OCI-LY1 (cell line): ENCODE results near the gene CDK9.

Experiments
- H2AFZ ChIP-seq: fragments of 200-600 bp; sonication (generic), shearing (Covaris generic); 2 replicates; pipeline ENCODE4 v1.6.0; 2014; ENCODE audit warnings: antibody characterized with exemption, mild to moderate bottlenecking, low read length
- H3F3A ChIP-seq: fragments of 200-600 bp; sonication (generic), shearing (Covaris generic); 2 replicates; pipeline ENCODE4 v1.6.0; 2014; ENCODE audit warnings: mild to moderate bottlenecking, antibody characterized with exemption, low read length, moderate library complexity; ENCODE audit not compliant: insufficient read depth
- H3K27ac ChIP-seq: fragments of 200-600 bp; sonication (generic); 2 replicates; pipeline ENCODE4 v1.5.1; 2014; ENCODE audit warnings: low read length, mixed run types, mild to moderate bottlenecking, low read depth; ENCODE audit not compliant: poor library complexity, severe bottlenecking
- H3K27me3 ChIP-seq: fragments of 200-600 bp; sonication (generic); 2 replicates; pipeline ENCODE4 v1.6.0; 2014; ENCODE audit warnings: antibody characterized with exemption, mild to moderate bottlenecking, low read length, moderate library complexity; ENCODE audit not compliant: insufficient read depth
- H3K36me3 ChIP-seq: fragments of 200-600 bp; sonication (generic); 2 replicates; pipeline ENCODE4 v1.6.1; 2014; ENCODE audit warnings: mild to moderate bottlenecking, antibody characterized with exemption, low read length, moderate library complexity, mixed read lengths; ENCODE audit not compliant: insufficient read depth
- H3K4me1 ChIP-seq: fragments of 200-600 bp; sonication (generic); 2 replicates; pipeline ENCODE4 v1.5.1; 2014; ENCODE audit warnings: mild to moderate bottlenecking, low read length, moderate library complexity; ENCODE audit not compliant: insufficient read depth, severe bottlenecking
- H3K4me2 ChIP-seq: fragments of 200-600 bp; sonication (generic), shearing (Covaris generic); 2 replicates; pipeline ENCODE4 v1.6.1; 2014; ENCODE audit warnings: low read length
- H3K4me3 ChIP-seq: fragments of 200-600 bp; sonication (generic); 2 replicates; pipeline ENCODE4 v1.5.1; 2014; ENCODE audit warnings: low read length, low read depth, mild to moderate bottlenecking, mixed read lengths; ENCODE audit not compliant: poor library complexity, severe bottlenecking
- H3K79me2 ChIP-seq: fragments of 200-600 bp; shearing (Covaris generic); 2 replicates; pipeline ENCODE4 v1.6.1; 2016; ENCODE audit warnings: mixed run types, low read length, mixed read lengths; ENCODE audit not compliant: insufficient read depth
- H3K9ac ChIP-seq: fragments of 200-600 bp; sonication (generic), shearing (Covaris generic); 2 replicates; pipeline ENCODE4 v1.6.1; 2014; ENCODE audit warnings: mild to moderate bottlenecking, low read length, mixed read lengths
- H3K9me2 ChIP-seq: fragments of 200-600 bp; sonication (generic), shearing (Covaris generic); 2 replicates; pipeline ENCODE4 v1.6.1; 2014; ENCODE audit warnings: low read depth, mild to moderate bottlenecking, low read length, mixed read lengths
- H3K9me3 ChIP-seq: fragments of 200-600 bp; shearing (Covaris generic); 2 replicates; pipeline ENCODE4 v1.6.1; 2014; ENCODE audit warnings: low read length, mixed read lengths
- H4K20me1 ChIP-seq: fragments of 200-600 bp; sonication (generic), shearing (Covaris generic); 2 replicates; pipeline ENCODE4 v1.6.0; 2016; ENCODE audit warnings: mild to moderate bottlenecking, low read length; ENCODE audit not compliant: insufficient read depth
- EZH2 ChIP-seq: fragments of 200-600 bp; sonication (generic), shearing (Covaris generic); IDR thresholded peaks from 2 replicates; pipeline ENCODE4 v1.8.0; 2017; ENCODE audit warnings: borderline replicate concordance, mixed run types, mild to moderate bottlenecking, antibody characterized with exemption, low read length, moderate library complexity, mixed read lengths
- TF ChIP-seq, protein P1 (sequence below): fragments of 200-600 bp; sonication (generic), shearing (Covaris generic); IDR thresholded peaks from 2 replicates; pipeline ENCODE4 v1.5.1; 2017; ENCODE audit warnings: mild to moderate bottlenecking, antibody characterized with exemption, low read length, moderate library complexity, mixed read lengths

The CDK9 gene

DNA sequence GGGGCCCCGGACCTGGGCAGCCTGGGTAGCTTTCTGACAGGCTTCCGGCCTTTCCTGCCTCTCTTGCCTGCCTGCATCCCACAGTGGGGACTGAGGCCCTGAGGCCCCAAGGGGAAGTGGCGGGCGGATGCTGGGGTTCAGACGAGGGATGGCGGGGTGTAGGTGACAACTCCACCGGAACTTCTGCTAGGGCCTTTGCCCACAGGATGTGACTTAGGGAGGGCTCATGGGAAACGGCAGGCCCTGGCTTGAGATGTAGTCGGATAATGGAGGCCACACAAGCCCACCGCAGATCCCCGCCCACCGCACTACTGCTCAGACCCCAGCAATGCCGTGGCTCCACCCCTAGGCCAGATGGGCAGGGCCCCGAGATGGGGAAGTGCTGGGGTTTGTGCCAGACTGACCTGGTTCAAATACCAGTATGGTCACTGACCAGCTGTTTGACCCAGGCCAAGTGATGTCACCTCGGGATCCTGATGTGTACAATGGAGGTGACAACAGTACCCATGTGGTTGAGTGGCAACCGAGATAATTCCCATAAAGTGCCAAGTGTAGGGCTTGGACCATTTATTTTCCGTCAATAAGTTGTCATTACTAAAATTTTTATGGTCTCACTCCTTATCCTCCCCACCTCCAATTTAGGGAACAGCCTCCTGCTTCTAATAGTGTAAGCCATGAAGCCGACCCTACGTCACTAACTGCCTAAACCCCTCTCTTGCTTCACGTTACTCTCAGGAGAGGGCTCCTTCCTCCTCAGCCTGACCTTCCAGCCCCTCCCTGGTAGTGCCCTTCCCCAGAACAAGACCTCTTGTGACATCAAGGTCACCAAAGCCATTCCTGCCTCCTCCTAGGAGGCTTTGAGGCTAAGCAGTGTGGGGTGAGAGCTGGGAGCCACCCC, 2.5 kb upstream of the CDK9 start:
- no peaks in the 10 kb centered on the region for H3K9me2 ChIP-seq
- 0 out of 2 replicates have a peak, but pooled peaks cover 4% of the 10 kb centered on the region for H3F3A ChIP-seq
- H3K27ac ChIP-seq: peak overlapping the region; percentile 85
- TF ChIP-seq, protein P1, sequence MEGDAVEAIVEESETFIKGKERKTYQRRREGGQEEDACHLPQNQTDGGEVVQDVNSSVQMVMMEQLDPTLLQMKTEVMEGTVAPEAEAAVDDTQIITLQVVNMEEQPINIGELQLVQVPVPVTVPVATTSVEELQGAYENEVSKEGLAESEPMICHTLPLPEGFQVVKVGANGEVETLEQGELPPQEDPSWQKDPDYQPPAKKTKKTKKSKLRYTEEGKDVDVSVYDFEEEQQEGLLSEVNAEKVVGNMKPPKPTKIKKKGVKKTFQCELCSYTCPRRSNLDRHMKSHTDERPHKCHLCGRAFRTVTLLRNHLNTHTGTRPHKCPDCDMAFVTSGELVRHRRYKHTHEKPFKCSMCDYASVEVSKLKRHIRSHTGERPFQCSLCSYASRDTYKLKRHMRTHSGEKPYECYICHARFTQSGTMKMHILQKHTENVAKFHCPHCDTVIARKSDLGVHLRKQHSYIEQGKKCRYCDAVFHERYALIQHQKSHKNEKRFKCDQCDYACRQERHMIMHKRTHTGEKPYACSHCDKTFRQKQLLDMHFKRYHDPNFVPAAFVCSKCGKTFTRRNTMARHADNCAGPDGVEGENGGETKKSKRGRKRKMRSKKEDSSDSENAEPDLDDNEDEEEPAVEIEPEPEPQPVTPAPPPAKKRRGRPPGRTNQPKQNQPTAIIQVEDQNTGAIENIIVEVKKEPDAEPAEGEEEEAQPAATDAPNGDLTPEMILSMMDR: no peak
- no peak for TF ChIP-seq EZH2
- peaks cover 63% of the 10 kb centered on the region for H3K4me1 ChIP-seq
- H3K27me3 ChIP-seq: no peaks in the 10 kb centered on the region
- H3K9ac ChIP-seq: peak overlapping the region; percentile 25; the same call in 1 of the 2 replicates
- no peak overlapping the region for H2AFZ ChIP-seq
- H3K4me2 ChIP-seq: peak overlapping the region; percentile 72; the same call in 1 of the 2 replicates
- H3K79me2 ChIP-seq: peaks cover 10% of the 10 kb centered on the region; the same call in 1 of the 2 replicates
- no peaks in the 10 kb centered on the region for H4K20me1 ChIP-seq
- no peaks in the 10 kb centered on the region for H3K9me3 ChIP-seq
- H3K36me3 ChIP-seq: peaks cover 24% of the 10 kb centered on the region
- H3K4me3 ChIP-seq: peak overlapping the region; percentile 2

DNA sequence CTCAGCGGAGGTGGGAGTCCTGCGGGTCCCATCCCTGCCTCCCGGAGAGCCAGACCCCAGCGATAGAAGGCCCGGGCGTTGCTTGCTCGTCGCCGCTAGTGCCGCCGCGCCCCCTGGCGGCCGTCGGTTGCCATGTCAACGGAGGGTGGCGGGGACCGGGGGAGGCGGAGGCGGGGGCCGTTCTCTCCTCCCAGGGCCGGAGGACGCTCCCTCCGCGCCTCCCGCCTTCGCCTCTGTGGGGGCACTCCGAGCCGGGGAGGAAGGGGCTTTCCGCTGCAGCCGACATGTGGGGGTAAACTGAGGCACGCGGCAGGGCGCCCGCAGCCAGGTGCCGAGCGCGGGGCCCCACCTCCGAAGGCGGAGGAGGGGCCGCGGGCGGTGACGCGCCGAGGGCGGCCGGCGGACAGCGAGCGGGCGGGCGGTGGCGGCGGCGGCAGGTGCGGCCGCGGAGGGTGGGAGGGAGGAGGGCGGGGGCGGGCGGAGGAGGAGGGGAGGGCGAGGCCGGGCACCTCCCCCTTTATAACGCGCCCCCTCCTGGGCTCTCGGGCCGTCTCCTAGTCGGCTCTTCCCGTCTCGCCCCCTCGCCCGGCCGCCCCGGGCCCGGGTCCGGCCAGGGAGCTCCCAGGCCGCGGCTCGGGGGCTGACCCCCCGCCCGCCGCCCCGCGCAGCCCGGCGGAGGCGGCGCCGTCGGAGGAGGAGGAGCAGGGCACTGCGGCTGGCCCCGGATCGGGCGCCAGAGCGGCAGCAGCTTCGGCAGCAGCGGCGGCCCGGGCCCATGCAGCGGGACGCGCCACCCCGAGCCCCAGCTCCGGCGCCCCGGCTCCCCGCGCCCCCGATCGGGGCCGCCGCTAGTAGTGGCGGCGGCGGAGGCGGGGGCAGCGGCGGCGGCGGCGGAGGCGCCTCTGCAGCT, 556 bp upstream of the CDK9 start:
- no peak overlapping the region for H2AFZ ChIP-seq
- no peak for TF ChIP-seq EZH2
- TF ChIP-seq, protein P1: peak; percentile 87
- H3K4me3 ChIP-seq: peak overlapping the region; percentile 100

DNA sequence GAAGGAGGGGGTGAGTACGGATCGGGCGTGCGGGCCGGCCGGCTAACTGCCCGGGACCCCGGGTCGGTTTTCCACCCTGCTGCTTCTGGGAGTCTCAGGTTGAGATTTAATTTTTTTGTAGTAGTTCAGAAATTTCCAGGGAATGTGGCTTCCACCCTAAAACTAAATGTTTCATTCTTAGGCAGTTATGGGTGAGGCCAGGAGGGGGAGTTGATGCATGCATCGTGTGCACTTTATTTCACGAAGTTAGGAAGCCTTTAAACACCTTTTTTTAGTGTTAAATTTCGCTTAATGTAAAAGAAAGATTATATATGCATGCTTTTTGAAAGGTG, 905 bp downstream of the CDK9 start:
- H3K36me3 ChIP-seq: peaks cover 56% of the 10 kb centered on the region
- H4K20me1 ChIP-seq: no peaks in the 10 kb centered on the region
- H3K4me2 ChIP-seq: peak overlapping the region; percentile 80
- no peaks in the 10 kb centered on the region for H3K27me3 ChIP-seq
- no peaks in the 10 kb centered on the region for H3K9me2 ChIP-seq
- H3K9ac ChIP-seq: peak overlapping the region; percentile 100
- peaks cover 10% of the 10 kb centered on the region; the same call in 1 of the 2 replicates for H3K79me2 ChIP-seq
- H3K4me1 ChIP-seq: peaks cover 35% of the 10 kb centered on the region
- H3K4me3 ChIP-seq: peak overlapping the region; percentile 100
- peak overlapping the region; percentile 80 for H3K27ac ChIP-seq
- no peaks in the 10 kb centered on the region for H3K9me3 ChIP-seq
- H2AFZ ChIP-seq: no peak overlapping the region
- TF ChIP-seq EZH2: no peak
- TF ChIP-seq, protein P1: peak; percentile 66
- H3F3A ChIP-seq: 0 out of 2 replicates have a peak, but pooled peaks cover 4% of the 10 kb centered on the region

More for the DNA sequence above, 556 bp upstream of the CDK9 start:
- peak overlapping the region; percentile 50; the same call in 1 of the 2 replicates for H3K9ac ChIP-seq
- H3K27me3 ChIP-seq: no peaks in the 10 kb centered on the region
- no peaks in the 10 kb centered on the region for H4K20me1 ChIP-seq
- H3K27ac ChIP-seq: peak overlapping the region; percentile 85
- no peaks in the 10 kb centered on the region for H3K9me3 ChIP-seq
- H3K9me2 ChIP-seq: no peaks in the 10 kb centered on the region
- H3K79me2 ChIP-seq: peaks cover 10% of the 10 kb centered on the region; the same call in 1 of the 2 replicates
- 0 out of 2 replicates have a peak, but pooled peaks cover 4% of the 10 kb centered on the region for H3F3A ChIP-seq
- peak overlapping the region; percentile 72 for H3K4me2 ChIP-seq
- H3K36me3 ChIP-seq: peaks cover 43% of the 10 kb centered on the region
- peaks cover 44% of the 10 kb centered on the region for H3K4me1 ChIP-seq
